ENCODE measurements around the gene MGAT4A. TPM values are rescaled to one million over a fixed set of nuclear protein-coding genes. Genes with fewer than 3 reads are reported as not detected.

Gene MGAT4A
- total and polyA plus RNA-seq, 10 of the 15 experiments (the other 5 are each of a cell fraction or from before 2014, with no cell fraction given): 4.3 to 23.4 (median 13.6) TPM

GRCh38 chr2:98759338-98759737, 28.4 kb upstream of the MGAT4A start (continued):
- TF ChIP-seq, protein P1, sequence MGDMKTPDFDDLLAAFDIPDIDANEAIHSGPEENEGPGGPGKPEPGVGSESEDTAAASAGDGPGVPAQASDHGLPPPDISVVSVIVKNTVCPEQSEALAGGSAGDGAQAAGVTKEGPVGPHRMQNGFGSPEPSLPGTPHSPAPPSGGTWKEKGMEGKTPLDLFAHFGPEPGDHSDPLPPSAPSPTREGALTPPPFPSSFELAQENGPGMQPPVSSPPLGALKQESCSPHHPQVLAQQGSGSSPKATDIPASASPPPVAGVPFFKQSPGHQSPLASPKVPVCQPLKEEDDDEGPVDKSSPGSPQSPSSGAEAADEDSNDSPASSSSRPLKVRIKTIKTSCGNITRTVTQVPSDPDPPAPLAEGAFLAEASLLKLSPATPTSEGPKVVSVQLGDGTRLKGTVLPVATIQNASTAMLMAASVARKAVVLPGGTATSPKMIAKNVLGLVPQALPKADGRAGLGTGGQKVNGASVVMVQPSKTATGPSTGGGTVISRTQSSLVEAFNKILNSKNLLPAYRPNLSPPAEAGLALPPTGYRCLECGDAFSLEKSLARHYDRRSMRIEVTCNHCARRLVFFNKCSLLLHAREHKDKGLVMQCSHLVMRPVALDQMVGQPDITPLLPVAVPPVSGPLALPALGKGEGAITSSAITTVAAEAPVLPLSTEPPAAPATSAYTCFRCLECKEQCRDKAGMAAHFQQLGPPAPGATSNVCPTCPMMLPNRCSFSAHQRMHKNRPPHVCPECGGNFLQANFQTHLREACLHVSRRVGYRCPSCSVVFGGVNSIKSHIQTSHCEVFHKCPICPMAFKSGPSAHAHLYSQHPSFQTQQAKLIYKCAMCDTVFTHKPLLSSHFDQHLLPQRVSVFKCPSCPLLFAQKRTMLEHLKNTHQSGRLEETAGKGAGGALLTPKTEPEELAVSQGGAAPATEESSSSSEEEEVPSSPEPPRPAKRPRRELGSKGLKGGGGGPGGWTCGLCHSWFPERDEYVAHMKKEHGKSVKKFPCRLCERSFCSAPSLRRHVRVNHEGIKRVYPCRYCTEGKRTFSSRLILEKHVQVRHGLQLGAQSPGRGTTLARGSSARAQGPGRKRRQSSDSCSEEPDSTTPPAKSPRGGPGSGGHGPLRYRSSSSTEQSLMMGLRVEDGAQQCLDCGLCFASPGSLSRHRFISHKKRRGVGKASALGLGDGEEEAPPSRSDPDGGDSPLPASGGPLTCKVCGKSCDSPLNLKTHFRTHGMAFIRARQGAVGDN (IDR thresholded peaks at IDR 0.05): peak; percentile 39; the same call in 1 of the 2 replicates
- no peak for TF ChIP-seq MEF2A (IDR thresholded peaks at IDR 0.05; ENCODE audit: insufficient read depth, low read depth, low read length)
- peak; percentile 76 for TF ChIP-seq MTA2 (IDR thresholded peaks at IDR 0.05; ENCODE audit: low read depth)
- TF ChIP-seq SMAD5 (IDR thresholded peaks at IDR 0.05; ENCODE audit: low read depth): no peak
- no peak for TF ChIP-seq ATF3 (IDR thresholded peaks at IDR 0.05; ENCODE audit: borderline replicate concordance, extremely low read depth, low read depth, low read length)

DNA sequence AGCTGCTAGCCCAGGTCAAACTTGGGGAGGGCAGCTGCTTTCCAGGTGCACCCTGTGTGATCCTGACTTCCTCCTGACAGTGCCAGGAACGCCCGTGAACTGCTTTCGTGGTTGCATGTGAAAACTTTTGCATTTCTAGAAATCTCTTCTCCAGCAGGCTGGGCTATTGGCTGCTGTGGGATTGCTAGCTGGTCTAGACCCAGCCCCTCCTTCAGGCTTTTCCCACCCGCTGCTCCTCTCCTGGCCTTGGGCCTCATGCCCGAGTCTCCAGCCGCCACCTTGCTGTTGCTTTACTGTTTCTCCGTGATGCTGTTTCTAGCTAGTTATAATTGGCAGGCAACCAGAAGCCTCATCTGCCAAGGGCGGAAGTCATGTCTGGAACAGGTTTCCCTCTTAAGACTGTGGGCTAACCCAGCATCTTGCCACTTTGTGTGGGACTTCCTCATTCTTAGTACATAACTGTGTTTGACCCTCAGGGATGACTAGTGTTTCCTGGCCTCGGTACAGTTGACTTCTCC, 27.0 kb upstream of the MGAT4A start:
- SMC1A ChIA-PET (ENCODE audit: uncharacterized antibody, unreplicated experiment): interaction anchor here (0.6 to 4.8 kb wide), 19 partner anchors 8 to 265 kb away, joined by 3 to 37 read pairs (median 5); partner anchors contain the start of gene MGAT4A
- peak; percentile 81 for DNase-seq (ENCODE audit: low read depth, low spot score)
- Histone ChIP-seq H3K79me2 (ENCODE audit: control insufficient read depth, insufficient read depth, low read length) (no peaks in the 10 kb centered on the region), H3K27me3 (replicated peaks in 1 of 2; ENCODE audit: control insufficient read depth in 2 of 2, insufficient read depth in 2 of 2, low read length in 1 of 2) (no peaks in the 10 kb centered on the region), H3K4me2 (ENCODE audit: control insufficient read depth, insufficient read depth) (peak overlapping the region; percentile 66), H3K9ac (ENCODE audit: control insufficient read depth, insufficient read depth, low read length) (peak overlapping the region; percentile 35; the same call in 1 of the 2 replicates), H3K4me1 (ENCODE audit: control insufficient read depth, insufficient read depth, low read length) (peaks cover 40% of the 10 kb centered on the region), H3K36me3 (ENCODE audit: control insufficient read depth in 2 of 2, insufficient read depth in 2 of 2, low read length in 1 of 2) (no peaks in the 10 kb centered on the region), H3K4me3 (0 out of 2 replicates have a peak overlapping the region, but pooled peaks have one; percentile 17), H3K9me3 (replicated peaks; ENCODE audit: control insufficient read depth, insufficient read depth, low read length) (no peaks in the 10 kb centered on the region; the same call in 2 of the 3 replicates), H2AFZ (ENCODE audit: control insufficient read depth, low read depth, low read length) (peak overlapping the region; percentile 62), H4K20me1 (ENCODE audit: control insufficient read depth, insufficient read depth) (no peaks in the 10 kb centered on the region), H3K27ac (ENCODE audit: control insufficient read depth, insufficient read depth) (peak overlapping the region; percentile 35)
- no TSS peak for BruUV-seq (replicated peaks)
- POLR2A ChIA-PET: interaction anchor here (0.7 to 3.4 kb wide), 6 partner anchors 9 to 30 kb away, joined by 3 to 16 read pairs (median 5); partner anchors contain the start of gene MGAT4A
- CTCF ChIA-PET: interaction anchor here (1.0 to 3.2 kb wide), 8 partner anchors 9 to 109 kb away, joined by 3 to 17 read pairs (median 6); no protein-coding TSS in a partner anchor
- intact Hi-C loops (cut with micrococcal nuclease; ENCODE audit: unreplicated experiment) (loop anchor here (5.0 kb wide), 1 partner anchor 291 kb away; no protein-coding TSS in a partner anchor), in situ Hi-C loops (cut with MboI) (no loop called here)
- WGBS (ENCODE audit: insufficient coverage, insufficient replicate concordance, low lambda C conversion rate, missing lambda C conversion rate): 0% methylated on average over 9 of the region's 9 CpGs
- RAD21 ChIA-PET (ENCODE audit: unreplicated experiment): interaction anchor here (0.6 to 3.0 kb wide), 12 partner anchors 8 to 109 kb away, joined by 3 to 9 read pairs (median 3); partner anchors contain the start of gene MGAT4A
- peak; percentile 72 for FAIRE-seq
- ATAC-seq: peak; percentile 89
- TF ChIP-seq HDAC6 (IDR thresholded peaks at IDR 0.05; ENCODE audit: unreplicated experiment): no peak
- no peak for TF ChIP-seq LARP7 (IDR thresholded peaks at IDR 0.05)
- peak; percentile 36; the same call in 1 of the 2 replicates for TF ChIP-seq IRF4 (IDR thresholded peaks at IDR 0.05; ENCODE audit: low read depth, low read length)
- 0 out of 2 replicates have a peak, but pooled peaks have one; percentile 24 for TF ChIP-seq FOXM1 (IDR thresholded peaks at IDR 0.05; ENCODE audit: low read depth, low read length)
- no peak for TF ChIP-seq NFYB (IDR thresholded peaks at IDR 0.05; ENCODE audit: insufficient read depth, low read depth, low read length)
- TF ChIP-seq ZNF274 (IDR thresholded peaks at IDR 0.05; ENCODE audit: insufficient read depth, insufficient read length): no peak
- TF ChIP-seq RB1 (IDR thresholded peaks at IDR 0.05; ENCODE audit: borderline replicate concordance): no peak
- TF ChIP-seq ZBED1 (IDR thresholded peaks at IDR 0.05; ENCODE audit: borderline replicate concordance): no peak
- 0 out of 4 replicates have a peak, but pooled peaks of 1 of the 2 experiments have one; percentile 24 for TF ChIP-seq BHLHE40 (IDR thresholded peaks at IDR 0.05; ENCODE audit: borderline replicate concordance in 1 of 2, low read depth in 2 of 2, low read length in 1 of 2)
- TF ChIP-seq, protein P2, sequence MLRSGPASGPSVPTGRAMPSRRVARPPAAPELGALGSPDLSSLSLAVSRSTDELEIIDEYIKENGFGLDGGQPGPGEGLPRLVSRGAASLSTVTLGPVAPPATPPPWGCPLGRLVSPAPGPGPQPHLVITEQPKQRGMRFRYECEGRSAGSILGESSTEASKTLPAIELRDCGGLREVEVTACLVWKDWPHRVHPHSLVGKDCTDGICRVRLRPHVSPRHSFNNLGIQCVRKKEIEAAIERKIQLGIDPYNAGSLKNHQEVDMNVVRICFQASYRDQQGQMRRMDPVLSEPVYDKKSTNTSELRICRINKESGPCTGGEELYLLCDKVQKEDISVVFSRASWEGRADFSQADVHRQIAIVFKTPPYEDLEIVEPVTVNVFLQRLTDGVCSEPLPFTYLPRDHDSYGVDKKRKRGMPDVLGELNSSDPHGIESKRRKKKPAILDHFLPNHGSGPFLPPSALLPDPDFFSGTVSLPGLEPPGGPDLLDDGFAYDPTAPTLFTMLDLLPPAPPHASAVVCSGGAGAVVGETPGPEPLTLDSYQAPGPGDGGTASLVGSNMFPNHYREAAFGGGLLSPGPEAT (IDR thresholded peaks at IDR 0.05; ENCODE audit: low read depth): peak; percentile 55; the same call in 1 of the 2 replicates

Data from GM12878 (cell line).